Mononuclear cell (primary cell): ENCODE results near the gene MT1HL1. TPM values are rescaled to one million over a fixed set of nuclear protein-coding genes. Genes with fewer than 3 reads are reported as not detected.

ENCODE experiments used
- H3K27me3 ChIP-seq: 2 replicates; pipeline ENCODE4 v1.6.0; 2011; ENCODE audit warnings: low read length, control low read depth; ENCODE audit not compliant: insufficient read depth
- H3K4me1 ChIP-seq: 2 replicates; pipeline ENCODE4 v1.5.1; 2011; ENCODE audit warnings: mild to moderate bottlenecking, low read length, control low read depth; ENCODE audit not compliant: insufficient read depth
- H3K4me3 ChIP-seq: 2 replicates; pipeline ENCODE4 v1.5.1; 2011; ENCODE audit warnings: mild to moderate bottlenecking, low read length, moderate library complexity
- H3K9me3 ChIP-seq: 2 replicates; pipeline ENCODE4 v1.5.1; 2011; ENCODE audit warnings: low read depth, mild to moderate bottlenecking, control low read depth, low read length
- total RNA-seq: library from RNA; depleted of rRNA; stranded (reverse); fragments of >200 nt; gene quantifications from one replicate; pipeline ENCODE4 v1.2.3, GENCODE V29; 2012

MT1HL1 gene
- total RNA-seq, 1 donor = not detected

- Histone ChIP-seq H3K4me1 (no peaks in the 10 kb centered on the region), H3K27me3 (no peaks in the 10 kb centered on the region), H3K4me3 (no peak overlapping the region), H3K9me3 (no peaks in the 10 kb centered on the region)
These were observed 37.6 kb downstream of the MT1HL1 start for GRCh38 chr1:236966636-236967035.

DNA sequence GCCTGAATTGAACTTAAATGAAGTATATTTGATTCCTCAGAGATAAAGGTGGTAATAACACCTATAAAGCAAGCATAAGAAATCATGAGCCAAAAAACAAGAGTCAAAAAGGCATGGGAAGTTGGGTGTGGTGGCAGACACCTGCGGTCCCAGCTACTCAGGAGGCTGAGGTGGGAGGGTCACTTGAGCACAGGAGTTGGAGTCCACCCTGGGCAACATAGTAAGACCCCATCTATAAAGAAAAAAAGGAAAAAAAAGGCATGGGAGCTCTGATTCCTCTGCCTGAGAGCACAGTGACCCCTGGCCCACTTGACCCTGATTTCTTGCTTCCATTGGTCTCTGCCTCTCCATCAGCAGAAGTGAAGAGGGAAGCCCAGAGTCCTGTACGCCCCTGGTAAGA is 40.3 kb downstream of the MT1HL1 start:
- no peak overlapping the region for H3K4me3 ChIP-seq
- H3K4me1 ChIP-seq = no peaks in the 10 kb centered on the region
- no peaks in the 10 kb centered on the region for H3K27me3 ChIP-seq
- no peaks in the 10 kb centered on the region for H3K9me3 ChIP-seq

- Histone ChIP-seq H3K4me1 (no peaks in the 10 kb centered on the region), H3K4me3 (no peak overlapping the region), H3K27me3 (no peaks in the 10 kb centered on the region), H3K9me3 (no peaks in the 10 kb centered on the region)
These were observed 45.1 kb downstream of the MT1HL1 start for GRCh38 chr1:236959112-236959511.

DNA sequence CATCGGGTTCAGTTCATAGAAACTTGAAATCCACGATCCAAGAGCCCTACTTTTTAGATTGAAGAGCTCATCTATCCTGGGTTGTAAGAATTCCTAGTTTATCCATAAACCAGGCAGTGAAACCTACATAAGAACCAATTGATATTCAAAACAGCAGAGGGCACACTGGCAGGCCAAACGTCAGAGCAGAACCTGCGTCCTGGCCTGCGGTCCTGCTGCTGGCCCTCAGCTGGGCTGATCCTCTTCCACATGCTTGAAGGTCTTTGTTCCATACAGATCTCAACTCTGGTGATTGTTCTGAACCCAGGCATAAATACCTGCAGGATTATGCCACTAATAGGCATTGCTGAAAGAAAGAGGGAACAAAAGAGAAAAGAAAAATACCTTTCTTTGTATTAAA is 47.0 kb downstream of the MT1HL1 start:
- H3K27me3 ChIP-seq = no peaks in the 10 kb centered on the region
- no peaks in the 10 kb centered on the region for H3K9me3 ChIP-seq
- no peaks in the 10 kb centered on the region for H3K4me1 ChIP-seq
- no peak overlapping the region for H3K4me3 ChIP-seq

Other genes with a start within 250 kb of the MT1HL1 start
- gene MTR, start 209.1 kb downstream of the MT1HL1 start, total RNA-seq = 34.7 TPM
- 0.21 TPM for gene RYR2, start 37.7 kb upstream of the MT1HL1 start, total RNA-seq